GM10248 (cell line): ENCODE results near the gene SH3BGRL3.
"Not testable (repeated sequence)": the region's sequence is repeated elsewhere in the genome, so short reads cannot be mapped to it uniquely, and the experiment has no call there.

ENCODE experiments used
- CTCF ChIA-PET: fragments of 300-600 bp; sonication (Branson Sonifier 250); formaldehyde crosslinking; extraction: SDS; loops from one replicate; lab custom pipeline; 2021; ENCODE audit warnings: antibody characterized with exemption; lab: Yijun Ruan, JAX
- POLR2A ChIA-PET: fragments of 350-650 bp; sonication (Branson Sonifier 250); formaldehyde crosslinking; extraction: SDS; loops from one replicate; lab custom pipeline; 2020; ENCODE audit warnings: antibody characterized with exemption; lab: Yijun Ruan, JAX
- DNase-seq: peaks from one replicate; pipeline ENCODE4 v3.0.0; 2012; ENCODE audit errors: extremely low spot score
- TF ChIP-seq, protein P1 (sequence below): IDR thresholded peaks from 2 replicates; pipeline ENCODE4 v1.5.1; 2012; ENCODE audit warnings: mild to moderate bottlenecking, low read depth; ENCODE audit errors: extremely low read depth, missing control alignments, control extremely low read depth

The SH3BGRL3 gene

DNA sequence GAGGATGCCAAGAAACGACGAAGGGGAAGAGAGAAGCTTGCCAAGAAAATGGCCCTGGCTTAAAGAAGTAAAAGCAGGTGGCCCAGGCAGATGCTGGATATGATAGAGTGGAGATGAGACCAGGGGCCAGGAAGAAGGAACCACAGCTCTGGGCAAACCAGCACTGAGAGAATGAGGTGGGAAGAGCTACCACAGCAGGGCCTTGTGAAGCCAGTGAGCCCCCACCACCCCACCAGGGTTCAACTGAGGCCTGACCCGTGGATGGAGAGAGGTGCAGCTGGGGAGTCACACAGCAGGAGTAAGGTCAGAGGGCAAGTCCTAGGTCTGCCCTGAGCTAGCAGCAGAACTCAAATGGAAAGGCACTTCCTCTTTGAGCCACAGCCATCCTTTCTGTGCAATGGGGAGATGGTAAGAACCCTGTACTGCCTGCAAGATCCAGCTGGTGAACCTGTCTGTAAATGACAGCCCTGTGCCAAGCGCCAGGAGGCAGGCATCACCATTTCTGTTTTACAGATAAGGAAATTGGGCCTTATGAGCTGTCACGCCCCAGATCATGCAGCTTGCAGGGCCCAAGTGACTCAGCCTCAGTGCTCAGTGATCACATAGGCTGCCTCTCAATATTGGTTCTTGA lies 8.5 kb downstream of the SH3BGRL3 start:
- TF ChIP-seq, protein P1, sequence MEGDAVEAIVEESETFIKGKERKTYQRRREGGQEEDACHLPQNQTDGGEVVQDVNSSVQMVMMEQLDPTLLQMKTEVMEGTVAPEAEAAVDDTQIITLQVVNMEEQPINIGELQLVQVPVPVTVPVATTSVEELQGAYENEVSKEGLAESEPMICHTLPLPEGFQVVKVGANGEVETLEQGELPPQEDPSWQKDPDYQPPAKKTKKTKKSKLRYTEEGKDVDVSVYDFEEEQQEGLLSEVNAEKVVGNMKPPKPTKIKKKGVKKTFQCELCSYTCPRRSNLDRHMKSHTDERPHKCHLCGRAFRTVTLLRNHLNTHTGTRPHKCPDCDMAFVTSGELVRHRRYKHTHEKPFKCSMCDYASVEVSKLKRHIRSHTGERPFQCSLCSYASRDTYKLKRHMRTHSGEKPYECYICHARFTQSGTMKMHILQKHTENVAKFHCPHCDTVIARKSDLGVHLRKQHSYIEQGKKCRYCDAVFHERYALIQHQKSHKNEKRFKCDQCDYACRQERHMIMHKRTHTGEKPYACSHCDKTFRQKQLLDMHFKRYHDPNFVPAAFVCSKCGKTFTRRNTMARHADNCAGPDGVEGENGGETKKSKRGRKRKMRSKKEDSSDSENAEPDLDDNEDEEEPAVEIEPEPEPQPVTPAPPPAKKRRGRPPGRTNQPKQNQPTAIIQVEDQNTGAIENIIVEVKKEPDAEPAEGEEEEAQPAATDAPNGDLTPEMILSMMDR: no peak
- ChIA-PET CTCF (interaction anchor here (0.7 to 21.9 kb wide), 13 partner anchors 8 to 251 kb away, joined by 3 to 690 read pairs (median 7); partner anchors contain the start of genes CD52, SH3BGRL3, UBXN11 and ZNF593), POLR2A (interaction anchor here (1.5 to 1.6 kb wide), 2 partner anchors 31 to 33 kb away, joined by 4 to 5 read pairs; no protein-coding TSS in a partner anchor)

DNA sequence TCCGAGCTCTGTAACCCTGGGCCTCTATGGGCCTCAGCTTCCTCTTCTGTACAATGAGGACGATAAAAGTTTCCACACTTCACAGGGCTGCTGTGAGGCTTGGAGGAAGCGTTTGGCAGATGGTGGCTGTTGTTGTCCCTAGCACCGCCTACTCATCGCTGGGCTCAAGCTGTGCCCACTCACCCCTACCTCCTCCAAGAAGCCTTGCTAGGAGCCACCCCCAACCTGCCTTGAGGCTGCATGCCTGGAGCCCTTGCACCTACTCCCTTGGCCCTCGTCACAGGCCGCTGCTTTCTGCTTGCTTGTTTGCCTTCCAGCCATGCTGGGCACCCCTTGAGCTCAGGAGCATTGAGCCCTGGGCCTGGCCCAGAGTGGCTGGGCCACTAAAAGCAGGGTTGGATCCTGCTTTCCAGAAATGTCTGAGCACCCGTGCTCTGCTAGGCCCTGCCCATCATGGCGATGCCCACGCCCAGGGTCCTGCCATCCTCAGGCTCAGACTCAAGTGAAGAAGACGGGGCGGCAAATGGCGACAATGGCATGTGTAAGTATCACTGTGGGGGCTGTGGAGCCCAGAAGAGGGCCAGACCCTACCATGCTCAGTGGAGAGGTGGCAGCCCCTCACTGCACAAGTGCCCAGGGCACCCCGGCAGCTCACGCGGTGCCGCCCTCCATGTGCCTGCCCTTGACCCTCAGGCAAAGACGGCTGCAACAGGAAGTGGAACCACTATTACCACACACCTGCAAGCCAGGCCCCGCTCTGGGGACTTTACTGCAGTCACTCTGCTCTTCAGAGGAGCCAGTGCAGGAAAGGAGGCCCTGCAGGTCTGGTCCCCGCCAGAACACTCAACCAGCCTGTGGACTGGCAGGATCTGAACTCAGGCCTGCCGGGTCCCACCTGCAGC lies 9.5 kb downstream of the SH3BGRL3 start:
- TF ChIP-seq, protein P1: no peak
- ChIA-PET POLR2A (interaction anchor here (1.2 to 1.6 kb wide), 3 partner anchors 29 to 32 kb away, joined by 3 to 5 read pairs (median 4); no protein-coding TSS in a partner anchor), CTCF (interaction anchor here (0.7 to 21.9 kb wide), 17 partner anchors 7 to 250 kb away, joined by 3 to 690 read pairs (median 7); partner anchors contain the start of genes CD52, CEP85, SH3BGRL3 and UBXN11)
- peak; percentile 84 for DNase-seq

More for the DNA sequence above, 8.5 kb downstream of the SH3BGRL3 start:
- DNase-seq: no peak

DNA sequence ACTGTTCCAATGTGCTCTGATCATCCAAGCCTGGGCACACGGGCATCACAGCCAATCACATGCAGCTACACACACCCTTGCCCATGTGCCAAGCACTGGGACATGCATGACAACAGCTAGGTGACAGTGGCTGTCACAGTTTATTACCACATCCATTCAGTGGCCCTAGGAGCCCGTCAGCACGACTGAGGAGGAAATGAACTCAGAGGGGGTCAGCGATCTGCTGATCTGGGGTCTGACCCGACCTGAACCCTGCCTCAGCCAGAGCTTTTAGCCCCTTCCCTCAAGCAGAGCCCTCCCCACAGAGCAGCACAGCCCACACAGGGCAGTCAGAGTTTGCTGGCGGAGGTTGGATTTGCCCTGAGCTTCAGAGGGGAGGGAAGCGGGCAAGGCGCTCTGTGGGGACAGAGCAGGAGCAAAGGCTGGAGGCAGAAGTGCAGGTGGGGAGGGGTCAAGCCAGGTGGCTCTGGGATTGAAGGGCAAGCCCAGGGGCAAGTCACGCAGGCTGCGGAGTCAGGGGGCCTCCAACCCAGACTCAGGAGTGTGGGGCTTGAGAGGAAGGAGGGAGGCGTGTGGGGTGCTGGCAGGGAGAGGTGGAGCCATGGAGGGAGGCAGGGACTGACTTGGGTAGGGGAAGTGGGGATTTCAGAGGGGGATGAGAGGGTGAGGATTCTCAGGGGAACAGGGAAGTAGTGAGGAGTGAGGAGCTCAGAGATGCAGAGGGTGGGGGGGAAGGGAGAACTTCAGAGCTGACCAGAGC lies 10.4 kb downstream of the SH3BGRL3 start:
- TF ChIP-seq, protein P1: no peak
- DNase-seq: no peak
- CTCF ChIA-PET: interaction anchor here (1.0 to 21.9 kb wide), 8 partner anchors 9 to 126 kb away, joined by 3 to 690 read pairs (median 8); partner anchors contain the start of genes CD52, CEP85 and UBXN11
- POLR2A ChIA-PET: interaction anchor here (1.2 kb wide), 1 partner anchor 28 kb away, joined by 3 read pairs; no protein-coding TSS in a partner anchor

DNA sequence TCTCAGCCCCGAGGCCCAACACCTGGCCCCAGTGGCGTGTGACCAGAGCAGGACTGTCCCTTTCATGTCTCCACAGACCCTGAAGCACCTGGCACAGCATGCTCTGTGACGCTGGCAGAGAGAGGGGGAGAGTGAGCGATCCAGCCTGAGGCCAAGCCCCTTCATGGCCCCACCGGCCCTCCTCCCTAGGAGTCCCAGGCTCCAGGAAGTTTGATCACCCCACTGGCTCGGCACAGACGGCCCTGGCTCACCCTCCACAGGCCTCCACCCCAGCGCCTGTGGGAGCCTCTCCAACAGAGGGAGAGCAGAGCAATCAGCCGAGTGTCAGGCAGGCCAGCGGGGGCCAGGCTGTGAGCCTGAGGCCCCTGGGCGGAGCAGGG lies 11.0 kb downstream of the SH3BGRL3 start:
- TF ChIP-seq, protein P1: no peak
- ChIA-PET CTCF (interaction anchor here (1.2 to 21.9 kb wide), 6 partner anchors 12 to 126 kb away, joined by 3 to 690 read pairs (median 8); partner anchors contain the start of genes CD52, CEP85 and UBXN11), POLR2A (no interaction called here)
- peak; percentile 49 for DNase-seq

DNA sequence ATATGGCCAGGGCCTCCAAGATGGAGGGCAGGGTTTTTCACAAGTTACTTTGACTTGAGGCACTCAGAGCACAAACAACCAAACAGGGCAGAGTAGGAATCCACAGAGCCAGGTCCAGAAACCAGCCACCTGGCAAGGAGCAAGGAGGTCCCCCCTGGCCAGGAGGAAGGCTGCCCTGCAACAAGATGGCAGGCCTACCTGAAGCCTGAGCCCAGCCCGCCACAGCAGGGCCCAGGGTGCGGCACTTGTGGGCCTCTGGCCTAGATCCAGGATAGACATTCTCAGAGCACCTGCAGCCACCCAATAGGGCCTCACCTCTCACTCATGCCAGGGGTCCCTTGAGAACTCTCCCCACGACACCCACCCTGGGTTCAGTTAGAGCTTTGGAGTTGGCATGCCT lies 11.5 kb downstream of the SH3BGRL3 start:
- TF ChIP-seq, protein P1: no peak
- ChIA-PET POLR2A (no interaction called here), CTCF (interaction anchor here (2.2 to 21.9 kb wide), 2 partner anchors 15 to 23 kb away, joined by 8 to 690 read pairs; partner anchors contain the start of genes CD52 and UBXN11)
- no peak for DNase-seq

DNA sequence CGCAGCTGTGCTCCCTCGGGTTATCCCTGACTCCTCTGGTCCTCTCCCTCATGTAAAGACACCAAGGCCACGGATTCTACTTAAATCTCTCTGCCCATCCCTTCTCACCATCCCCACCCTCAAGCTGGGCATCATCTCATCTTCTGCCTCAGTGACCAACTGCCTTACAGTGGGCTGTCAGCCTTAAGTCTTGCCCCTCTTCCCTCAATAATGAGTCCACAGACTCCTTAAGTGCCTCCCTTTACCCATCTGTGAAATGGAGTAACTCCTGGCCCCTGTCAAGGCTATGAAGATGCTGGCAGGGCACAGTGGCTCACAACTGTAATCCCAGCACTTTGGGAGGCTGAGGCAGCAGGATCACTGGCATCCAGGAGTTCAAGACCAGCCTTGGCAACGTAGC lies 12.1 kb downstream of the SH3BGRL3 start:
- POLR2A ChIA-PET: no interaction called here
- TF ChIP-seq, protein P1: no peak
- no peak for DNase-seq
- CTCF ChIA-PET: interaction anchor here (1.5 to 21.9 kb wide), 3 partner anchors 16 to 125 kb away, joined by 5 to 690 read pairs (median 8); partner anchors contain the start of genes CD52 and UBXN11

DNA sequence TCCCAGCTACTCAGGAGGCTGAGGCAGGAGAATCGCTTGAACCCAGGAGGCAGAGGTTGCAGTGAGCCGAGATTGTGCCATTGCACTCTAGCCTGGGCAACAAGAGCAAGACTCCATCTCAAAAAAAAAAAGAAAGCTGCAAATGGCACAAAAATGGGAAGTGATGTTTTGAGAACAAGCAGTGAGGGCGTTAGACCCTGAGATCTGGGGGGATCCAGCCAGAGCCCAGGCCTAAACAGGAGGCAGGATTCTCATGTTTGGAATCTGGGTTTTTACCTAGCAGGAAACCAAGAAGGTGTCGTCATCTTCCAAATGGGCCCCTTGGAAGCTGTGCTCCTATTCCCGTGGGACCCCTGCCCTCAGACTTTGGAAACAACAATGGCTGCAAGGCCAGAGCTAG lies 12.8 kb downstream of the SH3BGRL3 start:
- CTCF ChIA-PET: interaction anchor here (1.5 to 21.9 kb wide), 2 partner anchors 22 to 125 kb away, joined by 5 to 690 read pairs; partner anchors contain the start of genes CD52 and UBXN11
- POLR2A ChIA-PET, DNase-seq: not testable (repeated sequence)
